ENCODE data around the gene SLCO6A1. TPM values are rescaled to one million over a fixed set of nuclear protein-coding genes. Genes with fewer than 3 reads are reported as not detected.
"Not testable (repeated sequence)": the region's sequence is repeated elsewhere in the genome, so short reads cannot be mapped to it uniquely, and the experiment has no call there.

Gene SLCO6A1
- total and polyA plus RNA-seq, 8 donors = not detected

DNA sequence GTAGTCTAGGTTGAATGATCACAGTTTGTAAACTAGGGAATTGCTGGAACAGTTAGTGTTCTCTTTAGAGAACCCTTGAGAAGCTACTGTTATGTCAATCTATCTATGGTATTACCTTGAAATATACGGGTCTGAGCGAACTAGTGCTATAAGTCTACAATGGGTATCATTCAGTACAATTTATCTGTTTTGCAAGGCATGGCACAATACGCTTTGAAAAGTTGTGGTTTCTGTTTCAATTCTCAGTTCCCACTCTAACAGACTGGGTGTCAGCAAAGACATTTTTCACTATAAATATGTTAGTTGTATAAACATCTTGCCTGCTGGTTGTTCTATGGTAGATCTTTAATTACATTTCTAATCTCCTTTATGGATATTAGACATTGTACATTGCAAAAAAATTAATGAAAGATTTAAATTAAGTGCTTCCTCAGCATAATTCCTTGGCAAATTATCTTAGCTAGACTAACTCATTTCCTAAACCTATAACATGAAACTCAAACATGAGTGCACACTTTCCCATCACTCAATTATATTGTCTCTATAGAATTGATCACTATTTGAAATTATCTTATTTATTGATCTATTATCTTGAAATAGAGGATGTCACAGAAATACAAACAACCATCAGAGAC, 24.9 kb upstream of the SLCO6A1 start:
- H3K27me3 ChIP-seq = no peaks in the 10 kb centered on the region
- intact Hi-C loops (cut with DNase I) = no loop called here
- H3K27ac ChIP-seq = no peak overlapping the region
- no peak overlapping the region for H3K4me3 ChIP-seq
- TF ChIP-seq, protein P1, sequence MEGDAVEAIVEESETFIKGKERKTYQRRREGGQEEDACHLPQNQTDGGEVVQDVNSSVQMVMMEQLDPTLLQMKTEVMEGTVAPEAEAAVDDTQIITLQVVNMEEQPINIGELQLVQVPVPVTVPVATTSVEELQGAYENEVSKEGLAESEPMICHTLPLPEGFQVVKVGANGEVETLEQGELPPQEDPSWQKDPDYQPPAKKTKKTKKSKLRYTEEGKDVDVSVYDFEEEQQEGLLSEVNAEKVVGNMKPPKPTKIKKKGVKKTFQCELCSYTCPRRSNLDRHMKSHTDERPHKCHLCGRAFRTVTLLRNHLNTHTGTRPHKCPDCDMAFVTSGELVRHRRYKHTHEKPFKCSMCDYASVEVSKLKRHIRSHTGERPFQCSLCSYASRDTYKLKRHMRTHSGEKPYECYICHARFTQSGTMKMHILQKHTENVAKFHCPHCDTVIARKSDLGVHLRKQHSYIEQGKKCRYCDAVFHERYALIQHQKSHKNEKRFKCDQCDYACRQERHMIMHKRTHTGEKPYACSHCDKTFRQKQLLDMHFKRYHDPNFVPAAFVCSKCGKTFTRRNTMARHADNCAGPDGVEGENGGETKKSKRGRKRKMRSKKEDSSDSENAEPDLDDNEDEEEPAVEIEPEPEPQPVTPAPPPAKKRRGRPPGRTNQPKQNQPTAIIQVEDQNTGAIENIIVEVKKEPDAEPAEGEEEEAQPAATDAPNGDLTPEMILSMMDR (IDR thresholded peaks at IDR 0.05) = no peak
- H3K9me3 ChIP-seq = no peaks in the 10 kb centered on the region
- no peak for DNase-seq
- no peak for ATAC-seq
- no peaks in the 10 kb centered on the region for H3K36me3 ChIP-seq
- no peaks in the 10 kb centered on the region for H3K4me1 ChIP-seq

DNA sequence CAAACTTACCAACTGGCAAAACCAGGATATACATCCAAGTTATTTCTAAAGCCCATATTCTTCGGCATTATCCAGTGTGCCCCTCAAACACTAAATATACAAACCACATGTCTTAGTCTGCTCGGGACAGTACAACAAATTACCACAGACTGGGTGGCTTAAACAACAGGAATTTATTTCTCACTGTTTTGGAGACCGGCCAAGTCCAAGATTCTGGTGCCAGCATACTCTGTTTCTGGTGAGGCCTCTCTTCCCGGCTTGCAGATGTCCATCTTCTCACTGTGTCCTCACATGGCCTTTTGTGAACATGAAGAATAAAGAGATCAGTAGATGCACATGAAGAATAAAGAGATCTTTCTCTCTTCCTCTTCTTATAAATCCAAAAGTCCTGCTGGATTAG, 12.9 kb upstream of the SLCO6A1 start:
- Histone ChIP-seq H3K27ac (no peak overlapping the region), H3K27me3 (no peaks in the 10 kb centered on the region), H3K9me3 (no peaks in the 10 kb centered on the region), H3K4me3 (no peak overlapping the region), H3K4me1 (no peaks in the 10 kb centered on the region), H3K36me3 (no peaks in the 10 kb centered on the region)
- no peak for DNase-seq
- intact Hi-C loops (cut with DNase I) = no loop called here
- ATAC-seq = no peak
- TF ChIP-seq, protein P1 (IDR thresholded peaks at IDR 0.05) = no peak

GRCh38 chr5:102491261-102491914, 7.4 kb downstream of the SLCO6A1 start:
- H3K4me1 ChIP-seq; H3K27me3 ChIP-seq; H3K36me3 ChIP-seq; intact Hi-C loops (cut with DNase I); H3K9me3 ChIP-seq; H3K27ac ChIP-seq; H3K4me3 ChIP-seq; ATAC-seq: not testable (repeated sequence)
- peak in 1 of 4 donors; percentile 61 for DNase-seq

DNA sequence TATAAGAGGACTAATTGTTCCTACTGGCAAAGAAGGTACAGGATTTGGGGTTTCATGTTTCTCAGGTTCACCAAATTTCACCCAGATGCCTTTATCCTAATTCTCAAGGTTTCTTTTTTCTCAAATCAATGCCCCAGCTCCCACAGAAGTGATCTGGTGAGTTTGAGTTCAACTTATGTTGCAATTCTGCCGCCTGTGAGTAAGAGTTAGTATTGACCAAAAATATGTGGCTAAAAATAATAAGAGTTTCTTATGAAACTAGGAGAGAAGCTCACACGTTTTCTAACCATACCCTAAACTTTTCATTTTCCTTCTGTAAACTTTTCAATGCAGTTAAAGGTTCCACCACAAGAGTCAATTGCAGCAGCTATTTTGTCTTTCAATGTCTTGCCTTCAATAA, 15.1 kb downstream of the SLCO6A1 start:
- no peaks in the 10 kb centered on the region for H3K9me3 ChIP-seq
- intact Hi-C loops (cut with DNase I) = no loop called here
- DNase-seq = no peak
- H3K36me3 ChIP-seq = no peaks in the 10 kb centered on the region
- no peak overlapping the region for H3K4me3 ChIP-seq
- H3K4me1 ChIP-seq = no peaks in the 10 kb centered on the region
- ATAC-seq = no peak
- H3K27me3 ChIP-seq = no peaks in the 10 kb centered on the region
- no peak overlapping the region for H3K27ac ChIP-seq
- TF ChIP-seq, protein P1 (IDR thresholded peaks at IDR 0.05) = no peak

DNA sequence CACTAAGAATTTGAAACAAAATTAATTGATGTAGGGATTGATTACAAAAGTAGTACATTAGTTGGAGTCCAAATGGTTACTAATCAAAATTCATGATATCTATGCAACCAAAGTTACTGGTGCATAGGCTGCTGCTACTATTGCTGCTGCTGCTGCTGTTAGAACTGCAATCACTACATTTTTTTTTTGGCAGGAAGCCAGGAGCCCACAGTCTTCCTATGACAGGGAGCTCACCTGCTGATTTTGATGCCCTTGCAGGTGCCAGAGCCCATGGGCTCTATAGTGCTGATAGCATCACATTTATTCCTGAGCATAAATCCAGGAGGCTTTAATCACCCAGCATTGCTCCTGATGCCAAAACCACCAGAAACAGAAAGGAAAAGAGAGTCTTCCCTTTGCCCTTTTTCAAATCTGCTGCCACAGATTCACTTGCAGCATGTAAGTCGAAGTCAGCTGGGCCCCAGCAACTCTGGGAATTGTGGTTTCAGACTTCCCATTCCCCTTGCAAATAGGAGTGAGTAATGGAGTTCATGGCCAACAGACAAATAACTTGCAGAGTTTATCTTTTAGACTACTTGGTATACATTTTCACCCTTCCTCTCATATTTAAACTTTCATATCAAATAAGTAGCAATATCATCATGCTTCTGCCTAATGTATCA, 17.6 kb downstream of the SLCO6A1 start:
- Histone ChIP-seq H3K9me3 (no peaks in the 10 kb centered on the region), H3K4me3 (no peak overlapping the region), H3K4me1 (no peaks in the 10 kb centered on the region), H3K27ac (no peak overlapping the region), H3K36me3 (no peaks in the 10 kb centered on the region), H3K27me3 (no peaks in the 10 kb centered on the region)
- DNase-seq = no peak
- TF ChIP-seq, protein P1 (IDR thresholded peaks at IDR 0.05) = no peak
- ATAC-seq = no peak
- intact Hi-C loops (cut with DNase I) = no loop called here
